GM19438 (cell line): ENCODE measurements around the gene ATG2A.

Source experiments
- ATAC-seq: cut with Tn5 transposase; IDR thresholded peaks from one replicate; pipeline ENCODE4 v1.9.1; 2021; ENCODE audit warnings: low read depth; ENCODE audit not compliant: unreplicated experiment

Gene ATG2A

GRCh38 chr11:64888406-64888728 lies 28.6 kb downstream of the ATG2A start:
- ATAC-seq = no peak

DNA sequence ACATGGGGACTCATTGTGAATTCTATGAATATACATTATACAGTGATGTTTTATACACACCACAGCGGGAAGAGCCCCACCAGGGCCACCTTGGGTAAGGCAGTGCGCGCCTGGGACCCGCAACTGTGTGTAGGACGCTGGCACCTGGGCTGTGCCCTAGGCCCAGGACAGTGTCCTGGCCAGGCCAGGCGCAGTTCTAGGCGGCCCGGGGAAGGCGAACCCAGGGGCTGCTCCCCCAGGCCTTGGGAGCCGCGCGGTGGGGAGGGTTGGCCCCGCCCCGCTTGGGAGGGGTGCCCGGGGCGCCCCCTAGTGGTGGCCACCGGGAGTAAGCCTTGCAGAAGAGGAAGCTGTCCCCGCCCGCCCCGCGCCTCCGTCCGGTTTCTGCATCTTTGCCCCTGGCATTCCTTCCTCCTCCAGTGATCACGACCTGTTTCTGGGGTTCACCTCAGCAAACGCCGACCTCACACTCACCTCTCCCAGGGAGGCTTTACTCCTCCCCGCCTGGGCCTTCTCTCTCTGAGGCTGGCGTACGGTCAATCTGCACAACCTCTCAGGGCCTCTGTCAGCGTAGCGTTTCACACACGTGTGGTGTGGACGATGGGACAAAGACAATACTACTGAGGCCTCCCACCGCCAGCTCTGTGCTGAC lies 29.1 kb downstream of the ATG2A start:
- ATAC-seq = no peak

DNA sequence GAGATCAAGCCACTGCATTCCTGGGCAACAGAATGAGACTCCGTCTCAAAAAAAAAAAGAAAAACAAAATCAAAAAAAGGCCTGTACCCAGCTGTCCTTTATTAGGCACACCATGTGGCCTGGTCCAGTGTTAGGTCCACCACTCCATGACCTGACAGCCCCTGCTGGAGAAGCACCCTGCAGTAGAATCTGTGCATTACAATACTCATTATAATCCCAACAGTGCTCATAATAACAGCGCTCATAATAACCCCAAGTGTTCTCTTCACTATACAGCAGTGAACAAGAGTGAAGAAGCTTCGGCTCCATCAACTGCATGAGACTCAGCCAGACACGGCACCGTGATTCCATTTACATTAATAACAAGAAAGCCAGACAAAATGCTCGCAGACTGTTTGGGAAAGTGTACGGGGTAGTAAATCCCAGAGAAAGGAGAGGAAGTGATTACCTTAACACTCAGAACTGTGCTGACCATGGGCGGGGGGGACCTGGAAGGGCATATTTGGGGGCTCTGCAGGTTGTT lies 29.7 kb downstream of the ATG2A start:
- ATAC-seq = no peak

- ATAC-seq = no peak
Measured at GRCh38 chr11:64885367-64886286, 31.4 kb downstream of the ATG2A start.

GRCh38 chr11:64884019-64884418 lies 33.0 kb downstream of the ATG2A start:
- ATAC-seq = no peak

DNA sequence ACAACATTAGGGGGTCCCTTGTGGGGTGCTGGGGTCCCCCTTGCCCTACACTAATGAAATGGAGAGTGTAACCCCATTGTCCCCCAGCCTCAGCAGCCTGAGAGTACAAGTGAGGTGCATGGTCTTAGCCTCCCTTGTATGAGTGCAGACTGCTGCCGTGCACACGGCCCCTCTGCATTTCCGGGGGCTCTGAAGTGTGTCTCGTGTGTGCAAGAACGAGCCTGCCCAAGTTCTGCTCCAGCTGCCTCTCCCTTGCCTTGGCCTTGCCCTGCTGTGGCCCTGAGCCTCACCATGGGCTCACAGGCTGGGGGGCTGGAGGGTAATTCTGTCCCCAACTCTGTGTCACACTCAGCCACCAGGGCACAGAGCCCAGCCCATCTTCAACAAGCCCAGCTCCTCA lies 33.4 kb downstream of the ATG2A start:
- no peak for ATAC-seq

- ATAC-seq = no peak
Measured at GRCh38 chr11:64882243-64882642, 34.8 kb downstream of the ATG2A start.

- ATAC-seq = no peak
Measured at GRCh38 chr11:64881476-64881875, 35.5 kb downstream of the ATG2A start.

DNA sequence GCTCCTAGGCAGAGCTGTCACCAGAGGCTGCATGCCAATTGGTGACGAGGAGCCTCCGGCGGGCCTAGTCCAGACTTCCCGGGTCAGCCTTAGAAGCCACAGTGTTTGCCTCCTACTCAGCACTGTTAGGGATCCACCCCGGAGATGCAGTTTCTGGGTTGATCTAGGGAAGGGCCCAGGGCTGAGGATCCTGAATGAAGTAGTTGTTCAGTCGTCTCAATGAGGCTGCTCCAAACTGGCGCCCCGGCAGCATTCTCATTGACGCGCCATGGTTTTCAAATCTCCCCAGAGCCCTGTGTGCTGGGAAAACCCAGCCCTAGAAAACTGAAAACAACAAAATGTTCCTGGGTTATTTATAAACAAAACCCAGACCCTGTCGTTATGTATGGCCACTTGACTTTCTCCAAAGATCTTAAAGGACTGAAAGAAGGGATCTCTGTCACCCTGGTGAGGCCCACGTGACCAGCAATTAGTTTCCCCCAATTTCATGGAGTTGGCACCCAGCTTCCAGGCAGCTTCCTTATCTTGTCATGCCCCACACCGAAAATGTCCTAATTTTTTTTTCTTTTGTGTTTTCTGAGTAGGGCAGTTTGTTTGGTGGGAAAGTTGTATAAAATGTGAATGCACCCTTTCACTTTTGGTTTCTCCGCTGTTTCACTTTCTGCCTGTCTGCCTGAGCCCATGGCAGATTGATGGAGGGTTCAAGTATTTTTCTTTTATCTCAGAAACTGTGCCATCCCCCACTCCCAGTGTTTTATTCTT lies 36.6 kb downstream of the ATG2A start:
- no peak for ATAC-seq

GRCh38 chr11:64879244-64879900 lies 37.6 kb downstream of the ATG2A start:
- ATAC-seq = no peak

DNA sequence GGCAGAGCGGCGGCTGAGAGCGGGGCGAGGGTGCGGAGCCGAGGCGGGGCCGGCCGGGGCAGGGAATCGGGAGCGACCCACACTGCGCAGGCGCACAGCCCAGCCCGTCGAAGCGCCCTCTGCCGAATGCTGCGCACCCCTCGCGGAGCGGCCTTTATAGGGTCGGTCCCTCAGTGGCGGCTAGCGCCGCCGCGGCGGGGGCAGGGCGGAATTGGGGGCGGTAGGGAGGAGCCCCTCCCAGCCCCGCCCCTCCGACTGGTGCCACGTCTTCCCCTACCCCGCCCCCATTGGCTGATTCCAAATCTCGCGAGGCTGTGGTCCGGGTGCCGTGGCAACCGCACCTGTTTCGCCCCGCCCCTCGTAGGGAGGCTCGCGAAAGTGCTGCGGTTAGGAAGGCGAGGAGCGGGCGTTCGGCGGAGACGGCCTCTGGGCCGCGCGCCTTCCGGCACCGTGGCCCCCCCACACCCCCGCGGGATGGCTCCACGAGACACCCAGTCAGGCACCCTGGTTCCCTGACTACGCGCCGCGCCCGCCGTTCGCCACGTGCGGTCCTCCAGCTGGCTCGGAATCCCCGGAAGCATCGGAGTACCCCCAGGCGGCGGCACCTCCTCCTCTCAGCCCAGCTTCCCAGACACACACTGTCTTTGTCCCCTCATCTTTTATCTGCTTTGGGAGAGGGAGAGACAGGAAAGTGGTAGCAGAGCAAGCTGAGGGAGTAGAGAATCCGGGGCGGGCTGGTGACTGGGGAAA lies 38.3 kb downstream of the ATG2A start, which contains the start of gene EHD1:
Gene EHD1 (minus strand): TSS at position 128 of the 750 bp plus-strand sequence. CDS start 157 bp downstream, outside the sequence.
- ATAC-seq = peak; percentile 47

DNA sequence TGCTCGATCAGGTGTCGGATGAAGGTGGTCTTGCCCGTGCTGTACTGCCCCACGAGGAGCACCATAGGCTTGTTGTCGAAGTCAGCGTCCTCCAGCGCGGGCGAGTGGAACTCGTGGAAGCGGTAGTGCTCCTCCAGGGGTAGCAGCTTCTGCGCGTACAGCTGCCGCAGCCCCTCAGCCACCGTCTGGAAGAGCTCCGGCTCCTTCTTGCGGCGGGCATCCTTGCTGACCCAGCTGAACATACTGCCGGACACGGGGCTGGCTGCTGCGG lies 38.9 kb downstream of the ATG2A start:
- peak; percentile 9 for ATAC-seq

DNA sequence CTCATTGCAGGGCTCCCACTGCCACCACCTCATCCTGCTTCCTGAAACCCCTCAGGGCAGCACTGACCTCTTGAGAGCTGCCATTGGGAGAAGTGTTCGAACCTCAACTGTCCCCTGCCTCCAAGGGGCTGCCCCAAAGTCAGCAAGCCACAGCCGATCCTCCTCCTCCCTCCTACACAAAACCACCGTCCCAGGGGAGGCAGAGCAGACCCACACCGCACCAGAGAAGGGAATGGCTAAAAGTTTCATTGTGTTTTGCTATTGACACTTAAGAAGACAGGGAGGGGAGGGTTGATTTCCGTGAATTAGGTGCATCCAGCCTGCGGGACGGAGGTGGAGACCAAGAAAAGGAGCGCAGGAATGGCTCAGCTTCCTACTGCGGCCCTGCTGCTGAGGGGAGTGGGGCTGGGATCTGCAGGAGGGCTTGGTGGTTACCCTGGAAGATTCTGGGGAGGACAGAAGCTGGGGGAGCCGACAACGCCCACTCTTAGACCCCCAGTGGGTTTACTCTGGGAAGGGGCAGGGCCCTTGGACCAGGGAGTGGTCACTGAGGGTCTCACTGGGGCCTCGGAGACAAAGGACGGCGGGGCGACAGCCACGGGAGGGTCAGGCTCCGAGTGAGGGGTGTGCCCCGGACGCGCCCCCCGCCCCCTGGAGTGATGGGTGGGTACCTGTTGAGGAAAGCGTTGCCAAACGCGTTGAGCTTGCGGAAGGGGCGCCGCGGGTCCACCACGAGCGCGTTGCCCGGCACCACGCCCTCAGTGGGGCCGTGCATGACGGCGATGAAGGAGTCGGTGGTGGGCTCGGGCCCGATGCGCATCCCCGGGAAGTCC lies 39.4 kb downstream of the ATG2A start:
- no peak for ATAC-seq

GRCh38 chr11:64876835-64877341 lies 40.1 kb downstream of the ATG2A start:
- ATAC-seq = no peak

DNA sequence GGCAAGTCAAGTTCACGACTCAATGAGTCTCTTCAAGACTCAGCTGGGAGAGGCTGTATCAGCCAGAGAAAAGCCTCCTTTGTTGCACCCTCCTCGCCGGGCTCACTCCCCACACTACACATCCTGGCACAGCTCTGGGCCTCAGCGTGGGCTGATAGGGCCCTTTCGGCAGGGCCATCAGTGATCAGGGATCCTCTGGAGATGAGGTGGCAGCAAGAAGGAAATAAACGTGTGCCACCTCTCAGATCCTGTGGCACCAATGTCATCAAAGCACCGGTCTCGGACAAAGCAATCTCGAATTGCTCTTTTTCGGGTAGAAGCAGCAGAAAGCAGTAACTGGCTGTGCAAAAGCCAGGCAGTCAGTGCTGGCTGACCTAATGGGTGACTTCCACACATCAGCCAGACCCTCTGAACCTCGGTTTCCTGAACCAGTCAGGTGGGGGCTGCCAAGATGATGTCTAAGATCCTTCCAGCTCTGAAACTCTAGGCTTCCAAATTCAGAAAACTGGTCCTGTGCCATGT lies 40.7 kb downstream of the ATG2A start:
- no peak for ATAC-seq

DNA sequence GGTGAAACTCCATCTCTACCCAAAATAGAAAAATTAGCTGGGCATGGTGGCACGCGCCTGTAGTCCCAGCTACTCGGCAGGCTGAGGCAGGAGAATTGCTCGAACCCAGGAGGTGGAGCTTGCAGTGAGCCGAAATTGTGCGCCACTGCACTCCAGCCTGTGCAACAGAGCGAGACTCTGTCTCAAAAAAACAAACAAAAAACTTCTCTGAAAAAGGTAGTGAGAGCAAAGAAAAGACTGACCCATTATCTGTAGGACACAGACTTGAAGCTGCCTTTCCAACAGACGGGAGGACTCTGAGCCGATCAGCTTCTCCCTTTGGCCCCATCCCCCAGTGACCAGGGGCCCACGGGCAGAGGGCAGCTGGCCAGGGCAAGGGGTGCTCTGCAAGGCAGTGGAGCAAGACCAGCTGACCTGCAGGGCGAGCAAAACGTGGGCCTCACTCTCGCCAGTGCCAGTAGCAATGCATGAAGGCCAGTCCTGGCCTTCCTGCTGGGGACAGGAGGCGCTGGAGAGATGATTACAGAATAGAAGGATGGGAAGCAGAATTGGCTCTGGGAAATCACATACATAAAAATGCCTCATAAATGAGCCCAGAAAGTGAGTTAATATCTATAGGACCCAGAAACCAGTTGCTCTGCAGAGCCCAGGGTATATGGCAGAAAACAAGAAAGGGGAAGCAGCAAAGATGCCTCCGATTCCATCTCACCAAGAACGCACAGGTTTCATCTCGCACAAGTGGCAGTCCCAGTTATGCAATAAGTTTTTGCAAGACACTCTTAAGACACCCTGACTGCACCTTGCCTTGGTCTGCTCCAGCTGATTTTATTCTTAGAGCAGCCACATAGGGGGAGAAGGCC lies 41.4 kb downstream of the ATG2A start:
- ATAC-seq = no peak

DNA sequence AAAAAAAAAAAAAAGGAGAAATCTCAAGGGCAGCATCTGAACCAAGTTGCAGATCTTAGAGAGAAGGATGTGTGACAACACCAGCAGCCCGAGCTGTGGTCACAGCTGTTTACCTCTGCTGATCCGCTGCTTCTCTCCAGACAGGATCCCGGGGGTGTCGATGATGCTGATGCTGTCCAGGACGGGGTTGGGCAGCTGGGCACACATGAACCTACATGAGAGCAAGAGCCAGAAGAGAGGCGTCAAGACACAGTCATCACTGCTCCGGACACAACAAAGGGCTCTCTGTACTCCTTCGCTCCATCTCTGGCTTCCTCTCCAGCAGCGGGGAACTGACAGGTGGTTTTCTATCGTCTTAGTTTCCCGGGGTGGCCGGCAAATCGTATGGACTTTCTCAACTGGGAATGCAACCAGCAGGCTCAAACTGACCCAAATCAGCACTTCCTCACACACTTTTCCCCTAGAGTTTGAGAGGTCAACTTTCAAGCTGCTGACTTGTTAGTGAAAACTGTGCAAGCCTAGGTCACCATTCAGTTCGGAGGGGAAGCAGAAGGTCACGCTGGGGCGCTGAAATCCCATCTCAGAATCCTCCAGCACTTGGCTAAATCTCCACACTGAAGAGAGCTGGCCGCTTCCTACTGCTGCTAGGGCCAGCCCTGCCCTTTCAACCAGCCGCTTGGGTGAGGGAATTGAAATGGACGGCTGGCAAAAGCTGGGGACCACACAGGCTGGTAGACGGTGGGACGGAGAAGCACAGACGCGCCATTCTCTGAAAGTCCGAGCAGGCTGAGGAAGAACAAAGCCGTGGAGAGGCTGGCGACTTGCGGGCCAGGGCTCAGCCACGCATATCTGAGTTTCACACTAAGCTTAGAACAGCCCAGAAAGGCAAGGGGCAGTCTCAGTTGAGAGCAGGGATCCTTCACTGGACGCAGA lies 42.4 kb downstream of the ATG2A start:
- ATAC-seq = no peak
